Breast epithelium (tissue), 3 donors: ENCODE results near the gene PRPF4.

ENCODE experiments used
- CTCF ChIP-seq, 3 donors: fragments of 450-650 bp; IDR thresholded peaks; one replicate each; pipeline ENCODE4 v1.5.1; 2016 to 2017; ENCODE audit warnings: antibody characterized with exemption in 3 of 3, mild to moderate bottlenecking in 3 of 3, moderate library complexity in 3 of 3
- POLR2A ChIP-seq: fragments of 450-650 bp; IDR thresholded peaks from one replicate; pipeline ENCODE4 v1.6.1; 2016; ENCODE audit warnings: antibody characterized with exemption, mild to moderate bottlenecking, moderate library complexity

DNA sequence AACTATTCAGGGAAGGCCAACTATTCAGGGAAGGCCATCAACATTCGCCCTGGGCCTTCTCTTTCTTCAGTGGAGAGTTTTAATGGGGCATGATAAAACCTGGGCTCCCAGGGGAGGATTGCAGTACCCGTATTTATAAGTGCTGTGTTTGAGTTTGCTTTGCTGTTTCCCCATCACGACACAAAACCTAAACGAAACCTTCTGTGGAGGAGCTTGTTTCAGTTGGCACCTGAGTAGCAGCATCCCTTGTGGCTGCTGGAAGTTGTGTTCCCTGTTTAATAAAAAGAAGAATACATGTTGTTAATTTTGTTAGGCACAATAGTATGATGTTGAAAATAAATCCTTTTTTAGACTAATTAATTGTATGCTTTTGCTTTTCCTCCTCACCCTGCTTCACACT is 56.3 kb downstream of the PRPF4 start:
- TF ChIP-seq CTCF (IDR thresholded peaks at IDR 0.05) (no peak), POLR2A (no peak)
